RPMI7951 (cell line): ENCODE measurements around the gene CLDN34. TPM values are rescaled to one million over a fixed set of nuclear protein-coding genes. Genes with fewer than 3 reads are reported as not detected.

Experiments used
- DNase-seq: peaks from one replicate; pipeline ENCODE4 v3.0.0-alpha.2; 2012; ENCODE audit warnings: low read depth
- total RNA-seq: library from RNA; depleted of rRNA; stranded (reverse); fragments of >200 nt; shearing (Covaris generic); gene quantifications from 2 replicates; pipeline ENCODE4 v1.2.3, GENCODE V29; 2014; rRNA removed

The CLDN34 gene
- total RNA-seq = 0.29 TPM in 1 of 2 replicates, not detected in the other

DNA sequence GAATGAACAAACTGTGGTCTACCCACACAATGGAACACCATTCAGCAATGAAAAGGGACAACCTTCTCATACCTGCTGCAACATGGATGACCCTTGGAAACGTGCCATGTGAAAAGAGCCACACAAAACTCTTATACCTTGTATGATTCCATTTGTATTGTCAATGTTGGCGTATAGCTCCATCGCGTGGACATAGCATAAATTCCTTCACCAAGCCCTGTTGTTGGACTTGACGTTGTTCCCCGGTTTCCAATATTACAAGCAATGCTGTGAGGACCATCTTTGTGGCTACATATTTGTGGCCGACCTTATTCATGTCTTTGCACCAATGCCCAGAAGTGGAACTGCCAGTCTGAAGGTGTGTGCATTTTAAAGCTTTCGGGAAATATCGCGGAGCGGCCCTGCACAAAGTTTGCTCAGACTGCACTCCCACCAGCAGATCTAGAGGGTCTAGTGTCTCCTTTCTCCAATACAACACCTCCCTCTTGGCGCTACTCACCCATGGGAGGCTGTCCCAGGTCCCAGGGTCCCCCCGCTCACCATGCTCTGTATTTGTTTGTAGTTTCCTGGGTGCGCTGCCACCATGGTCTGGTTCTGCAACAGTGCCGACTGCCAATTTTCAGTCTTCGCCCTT lies at the start of gene CLDN34:
Gene CLDN34 (plus strand): TSS at position 584 of the 634 bp plus-strand sequence. CDS start 0 bp downstream, at position 584.
- DNase-seq = no peak

- DNase-seq = no peak
Measured at GRCh38 chrX:9917861-9918260, 49.3 kb upstream of the CLDN34 start.

- no peak for DNase-seq
Measured at GRCh38 chrX:9919632-9920172, 47.5 kb upstream of the CLDN34 start.

DNA sequence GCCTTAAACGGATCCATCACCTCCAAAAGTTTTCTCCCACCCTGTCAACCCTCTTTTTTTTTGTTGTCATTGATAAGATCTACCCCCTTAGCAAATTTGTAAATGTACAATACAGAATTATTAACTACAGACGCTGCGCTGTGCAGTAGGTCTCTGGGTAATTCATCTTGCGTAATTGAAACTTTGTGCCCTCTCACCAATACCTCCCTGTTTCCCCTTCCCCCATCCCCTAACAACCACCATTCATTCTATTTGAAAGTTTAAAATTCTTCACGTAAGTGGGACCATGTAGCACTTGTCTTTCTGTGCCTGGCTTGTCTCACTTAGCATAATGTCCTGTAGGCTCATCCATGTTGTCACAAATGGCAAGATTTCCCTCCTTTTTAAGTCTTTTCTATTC lies 45.8 kb upstream of the CLDN34 start:
- no peak for DNase-seq

GRCh38 chrX:9923357-9923756 lies 43.8 kb upstream of the CLDN34 start:
- peak; percentile 84 for DNase-seq

DNA sequence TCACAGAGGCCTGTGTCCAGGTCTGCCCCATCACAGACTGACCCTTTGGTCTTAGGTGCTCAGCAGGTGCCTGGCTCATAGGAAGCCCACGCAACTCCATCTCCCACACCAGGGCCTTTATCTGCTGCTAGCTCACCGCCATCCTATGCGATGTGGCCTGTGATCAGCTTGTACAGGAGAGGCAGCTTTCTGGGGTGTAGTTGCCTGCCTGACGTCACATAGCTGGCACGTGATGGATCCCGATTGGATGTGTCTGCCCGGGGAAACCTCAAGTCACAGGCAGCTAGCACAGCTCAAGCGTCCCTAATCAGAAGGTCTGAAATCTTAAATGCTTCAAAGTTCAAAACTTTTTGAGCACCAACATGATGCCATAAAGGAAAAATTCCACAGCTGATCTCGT lies 41.2 kb upstream of the CLDN34 start:
- no peak for DNase-seq

- no peak for DNase-seq
Measured at GRCh38 chrX:9927698-9928482, 39.3 kb upstream of the CLDN34 start.

- DNase-seq = no peak
Measured at GRCh38 chrX:9935436-9935835, 31.7 kb upstream of the CLDN34 start.

GRCh38 chrX:9937761-9938160 lies 29.4 kb upstream of the CLDN34 start:
- no peak for DNase-seq

DNA sequence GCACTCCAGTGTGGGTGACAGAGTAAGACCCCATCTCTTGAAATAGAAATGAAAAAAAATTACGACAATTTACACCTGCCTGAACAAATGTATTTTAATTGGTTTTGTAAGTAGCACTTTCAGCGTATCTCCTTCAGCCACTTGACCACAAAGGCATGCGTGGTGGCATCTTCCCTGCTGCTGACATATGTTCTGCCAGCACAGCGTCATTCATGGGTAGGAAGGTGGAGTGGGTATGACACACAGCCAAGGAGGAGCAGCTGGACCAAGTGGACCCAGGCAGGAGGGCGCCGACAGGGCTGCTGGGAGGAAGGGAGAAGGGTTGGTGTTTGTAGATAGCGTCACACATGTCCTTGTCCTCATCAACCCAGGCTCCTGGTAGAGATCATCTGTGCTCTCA lies 28.6 kb upstream of the CLDN34 start:
- DNase-seq = no peak

- peak; percentile 95 for DNase-seq
Measured at GRCh38 chrX:9940421-9940820, 26.7 kb upstream of the CLDN34 start.

- DNase-seq = peak; percentile 35
Measured at GRCh38 chrX:9942086-9942485, 25.1 kb upstream of the CLDN34 start.

DNA sequence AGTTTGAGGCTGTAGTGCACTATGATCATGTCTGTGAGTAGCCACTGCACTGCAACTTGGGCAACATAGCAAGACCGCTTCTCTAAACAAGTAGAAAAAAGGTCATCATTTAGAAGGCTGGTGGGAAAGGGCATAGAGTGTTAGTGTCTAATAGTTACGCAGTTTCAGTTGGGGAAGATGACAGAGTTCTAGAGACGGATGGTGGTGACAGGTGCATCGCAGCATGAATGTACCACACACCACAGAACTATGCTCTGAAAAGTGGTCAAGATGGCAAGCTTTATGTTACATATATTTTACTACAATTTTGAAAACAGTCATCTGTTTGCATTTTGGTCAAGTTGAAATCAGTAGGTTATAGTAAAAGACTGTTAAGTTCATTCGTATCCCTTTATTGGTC lies 23.7 kb upstream of the CLDN34 start:
- DNase-seq = no peak

GRCh38 chrX:9947131-9947794 lies 19.9 kb upstream of the CLDN34 start:
- DNase-seq = no peak

GRCh38 chrX:9948406-9948805 lies 18.8 kb upstream of the CLDN34 start:
- no peak for DNase-seq

- no peak for DNase-seq
Measured at GRCh38 chrX:9952300-9952699, 14.9 kb upstream of the CLDN34 start.

- DNase-seq = no peak
Measured at GRCh38 chrX:9953396-9953795, 13.8 kb upstream of the CLDN34 start.

DNA sequence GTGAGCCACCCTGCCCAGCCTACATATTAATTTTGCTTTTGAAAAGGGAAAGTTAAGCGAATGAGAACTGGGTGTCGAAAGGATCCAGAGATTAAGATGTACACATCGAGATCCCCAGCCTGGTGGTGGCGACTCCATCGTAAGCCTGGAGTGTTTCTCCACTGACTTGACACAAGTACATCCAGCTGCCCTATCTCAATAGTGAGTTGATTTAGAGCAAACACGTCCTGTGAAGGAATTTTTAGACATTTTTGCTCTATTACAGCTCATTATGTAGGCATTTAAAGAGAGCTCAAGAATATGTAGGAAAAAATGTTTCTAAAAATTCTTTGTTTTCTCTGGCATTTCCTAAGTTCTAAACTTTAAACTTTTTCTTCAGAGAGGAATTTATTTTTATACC lies 11.7 kb upstream of the CLDN34 start:
- DNase-seq = no peak

GRCh38 chrX:9957743-9958142 lies 9.4 kb upstream of the CLDN34 start:
- no peak for DNase-seq

- DNase-seq = no peak
Measured at GRCh38 chrX:9958183-9958582, 9.0 kb upstream of the CLDN34 start.

- no peak for DNase-seq
Measured at GRCh38 chrX:9961750-9962149, 5.4 kb upstream of the CLDN34 start.

DNA sequence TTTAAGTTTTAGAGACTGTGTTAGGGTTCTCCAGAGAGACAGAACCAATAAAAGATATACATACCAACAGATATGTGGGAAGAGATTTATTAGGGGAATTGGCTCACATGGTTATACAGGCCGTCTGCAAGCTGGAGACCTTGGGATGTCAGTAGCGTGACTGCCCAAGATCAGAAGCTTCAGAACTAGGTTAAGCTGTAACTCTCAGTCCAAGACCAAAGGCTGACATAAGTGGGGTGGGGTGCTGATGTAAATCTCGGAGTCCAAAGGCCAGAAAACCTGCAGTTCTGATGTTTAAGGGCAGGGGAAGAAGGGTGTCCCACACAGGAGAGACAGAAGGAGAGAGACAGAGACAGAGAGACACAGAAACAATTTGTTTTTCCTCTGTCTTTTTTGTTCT lies 10.5 kb downstream of the CLDN34 start:
- no peak for DNase-seq

GRCh38 chrX:9980401-9980800 lies 13.2 kb downstream of the CLDN34 start:
- DNase-seq = no peak
